IMR-90 (cell line): ENCODE measurements around the gene SDK1.

Experiments
- BHLHE40 ChIP-seq: fragments of 150-350 bp; IDR thresholded peaks from 2 replicates; pipeline ENCODE4 v1.6.1; 2016; ENCODE audit warnings: mild to moderate bottlenecking, low read depth, low read length
- CEBPB ChIP-seq: IDR thresholded peaks from 2 replicates; pipeline ENCODE4 v1.6.1; 2012; ENCODE audit warnings: low read depth, low read length, improper control_type of control experiment
- CHD1 ChIP-seq: IDR thresholded peaks from 2 replicates; pipeline ENCODE4 v1.6.1; 2012; ENCODE audit warnings: low read depth, low read length, improper control_type of control experiment
- CTCF ChIP-seq: conservative IDR thresholded peaks from 2 replicates; pipeline ENCODE4 v1.5.1; 2012; ENCODE audit warnings: mild to moderate bottlenecking, low read depth, low read length, improper control_type of control experiment
- ELK1 ChIP-seq: fragments of 150-350 bp; IDR thresholded peaks from 2 replicates; pipeline ENCODE4 v1.6.1; 2016; ENCODE audit warnings: low read depth, mild to moderate bottlenecking, low read length, moderate library complexity, borderline replicate concordance
- MAFK ChIP-seq: IDR thresholded peaks from 2 replicates; pipeline ENCODE4 v1.6.1; 2012; ENCODE audit warnings: low read depth, low read length, improper control_type of control experiment
- MXI1 ChIP-seq: IDR thresholded peaks from 2 replicates; pipeline ENCODE4 v1.6.1; 2012; ENCODE audit warnings: low read depth, mild to moderate bottlenecking, low read length, moderate library complexity, borderline replicate concordance
- POLR2A ChIP-seq: IDR thresholded peaks from 2 replicates; pipeline ENCODE4 v1.6.1; 2012; ENCODE audit warnings: mild to moderate bottlenecking, low read depth, low read length
- RAD21 ChIP-seq: IDR thresholded peaks from 2 replicates; pipeline ENCODE4 v1.6.1; 2012; ENCODE audit warnings: low read length, improper control_type of control experiment
- RCOR1 ChIP-seq: IDR thresholded peaks from 2 replicates; pipeline ENCODE4 v1.6.1; 2012; ENCODE audit warnings: mild to moderate bottlenecking, low read length, improper control_type of control experiment; ENCODE audit not compliant: insufficient replicate concordance
- SMC3 ChIP-seq: fragments of 150-350 bp; IDR thresholded peaks from 2 replicates; pipeline ENCODE4 v1.6.1; 2016; ENCODE audit warnings: low read depth, mild to moderate bottlenecking, antibody characterized with exemption, low read length, moderate library complexity
- USF2 ChIP-seq: fragments of 150-350 bp; IDR thresholded peaks from 2 replicates; pipeline ENCODE4 v1.6.1; 2017; ENCODE audit warnings: mild to moderate bottlenecking, antibody characterized with exemption, low read length, low read depth

GRCh38 chr7:4025210-4025609 is 724.2 kb downstream of the SDK1 start:
- TF ChIP-seq CTCF = no peak
- no peak for TF ChIP-seq MXI1
- TF ChIP-seq POLR2A = no peak
- TF ChIP-seq USF2 = no peak
- no peak for TF ChIP-seq SMC3
- TF ChIP-seq ELK1 = no peak
- no peak for TF ChIP-seq BHLHE40
- no peak for TF ChIP-seq CEBPB
- no peak for TF ChIP-seq MAFK
- TF ChIP-seq CHD1 = no peak
- TF ChIP-seq RCOR1 = no peak
- no peak for TF ChIP-seq RAD21
